Measurements from ENCODE around the gene ANKRD55.

- no peak for TF ChIP-seq TSHZ1 (tag by site-specific recombination; IDR thresholded peaks at IDR 0.05; ENCODE audit: borderline replicate concordance)
- no peak for TF ChIP-seq CTCF (tag by site-specific recombination; IDR thresholded peaks at IDR 0.05)
- TF ChIP-seq ZNF704 (tag by site-specific recombination; IDR thresholded peaks at IDR 0.05): no peak
- no peak for TF ChIP-seq SALL2 (tag by site-specific recombination; IDR thresholded peaks at IDR 0.05; ENCODE audit: borderline replicate concordance)
- no peak for TF ChIP-seq ZNF175 (tag by site-specific recombination; IDR thresholded peaks at IDR 0.05)
- no peak for TF ChIP-seq ZNF274 (IDR thresholded peaks at IDR 0.05; ENCODE audit: low read length)
- TF ChIP-seq ZNF274 (tag by site-specific recombination; IDR thresholded peaks at IDR 0.05; ENCODE audit: borderline replicate concordance): no peak
Observed at GRCh38 chr5:56148453-56148971, 84.6 kb downstream of the ANKRD55 start.

All from HEK293 (cell line).